H9 (cell line): ENCODE data around the gene CCDC142. TPM values are rescaled to one million over a fixed set of nuclear protein-coding genes. Genes with fewer than 3 reads are reported as not detected.

Experiments used
- DNase-seq: peaks from one replicate; pipeline ENCODE4 v3.0.0-alpha.2; 2017
- H2AFZ ChIP-seq: one replicate; pipeline ENCODE4 v1.6.1; 2013; ENCODE audit warnings: mild to moderate bottlenecking, low read length, control low read depth, moderate library complexity
- H2AK5ac ChIP-seq: 2 replicates; pipeline ENCODE4 v1.6.1; 2013; ENCODE audit warnings: low read length, control low read depth, mixed read lengths; ENCODE audit not compliant: insufficient read length
- H2BK120ac ChIP-seq: one replicate; pipeline ENCODE4 v1.6.1; 2013; ENCODE audit warnings: low read depth, mild to moderate bottlenecking, low read length, control low read depth, inconsistent platforms; ENCODE audit not compliant: poor library complexity, severe bottlenecking
- H2BK12ac ChIP-seq: 2 replicates; pipeline ENCODE4 v1.6.1; 2013; ENCODE audit warnings: low read length, control low read depth, mixed read lengths, low read depth; ENCODE audit not compliant: insufficient read length
- H2BK15ac ChIP-seq: 2 replicates; pipeline ENCODE4 v1.6.1; 2013; ENCODE audit warnings: low read depth, low read length, control low read depth
- H2BK20ac ChIP-seq: one replicate; pipeline ENCODE4 v1.6.1; 2013; ENCODE audit warnings: low read depth, mild to moderate bottlenecking, low read length, control low read depth, inconsistent platforms; ENCODE audit not compliant: poor library complexity, severe bottlenecking
- H2BK5ac ChIP-seq: 2 replicates; pipeline ENCODE4 v1.6.1; 2013; ENCODE audit warnings: low read length, control low read depth, mixed read lengths; ENCODE audit not compliant: insufficient read length
- H3K14ac ChIP-seq: 2 replicates; pipeline ENCODE4 v1.6.1; 2013; ENCODE audit warnings: low read length, control low read depth; ENCODE audit not compliant: insufficient read depth
- H3K18ac ChIP-seq: 2 replicates; pipeline ENCODE4 v1.6.1; 2013; ENCODE audit warnings: low read depth, mild to moderate bottlenecking, mixed read lengths, low read length, control low read depth; ENCODE audit not compliant: insufficient read length
- H3K23ac ChIP-seq: 2 replicates; pipeline ENCODE4 v1.6.1; 2013; ENCODE audit warnings: low read length, control low read depth, mixed read lengths, low read depth; ENCODE audit not compliant: insufficient read length
- H3K23me2 ChIP-seq: 2 replicates; pipeline ENCODE4 v1.6.1; 2013; ENCODE audit warnings: low read depth, mild to moderate bottlenecking, mixed read lengths, low read length, control low read depth; ENCODE audit not compliant: insufficient read length, poor library complexity, severe bottlenecking
- H3K27ac ChIP-seq: 2 replicates; pipeline ENCODE4 v1.5.1; 2013; ENCODE audit warnings: low read length, control low read depth, mixed read lengths, low read depth; ENCODE audit not compliant: insufficient read length
- H3K27me3 ChIP-seq: 2 replicates; pipeline ENCODE4 v1.6.1; 2013; ENCODE audit warnings: low read length, control low read depth, inconsistent platforms; ENCODE audit not compliant: insufficient read depth
- H3K4ac ChIP-seq: 2 replicates; pipeline ENCODE4 v1.6.1; 2013; ENCODE audit warnings: low read depth, mild to moderate bottlenecking, control low read depth, inconsistent platforms, low read length, moderate library complexity
- H3K4me1 ChIP-seq: 2 replicates; pipeline ENCODE4 v1.6.1; 2013; ENCODE audit warnings: low read length, control low read depth, inconsistent platforms; ENCODE audit not compliant: insufficient read depth
- H3K4me2 ChIP-seq: 2 replicates; pipeline ENCODE4 v1.6.1; 2013; ENCODE audit warnings: low read length, control low read depth, mixed read lengths; ENCODE audit not compliant: insufficient read length, insufficient read depth
- H3K56ac ChIP-seq: 2 replicates; pipeline ENCODE4 v1.6.1; 2013; ENCODE audit warnings: low read depth, mild to moderate bottlenecking, mixed read lengths, low read length, control low read depth; ENCODE audit not compliant: insufficient read length
- H3K79me1 ChIP-seq: 2 replicates; pipeline ENCODE4 v1.6.1; 2013; ENCODE audit warnings: low read depth, mild to moderate bottlenecking, moderate library complexity, low read length, control low read depth, inconsistent platforms; ENCODE audit not compliant: insufficient read depth, poor library complexity, severe bottlenecking
- H3K79me2 ChIP-seq: 2 replicates; pipeline ENCODE4 v1.6.1; 2013; ENCODE audit warnings: low read length, control low read depth, inconsistent platforms; ENCODE audit not compliant: insufficient read depth
- H3K9ac ChIP-seq: 2 replicates; pipeline ENCODE4 v1.6.1; 2013; ENCODE audit warnings: low read length, control low read depth, mixed read lengths; ENCODE audit not compliant: insufficient read length; ENCODE audit errors: extremely low read depth
- H3K9me3 ChIP-seq: one replicate; pipeline ENCODE4 v1.6.1; 2013; ENCODE audit warnings: low read depth, low read length, inconsistent platforms; ENCODE audit not compliant: control insufficient read depth
- H3T11ph ChIP-seq: one replicate; pipeline ENCODE4 v1.6.1; 2013; ENCODE audit warnings: mild to moderate bottlenecking, low read length, control low read depth, inconsistent platforms
- H4K20me1 ChIP-seq: one replicate; pipeline ENCODE4 v1.6.1; 2013; ENCODE audit not compliant: control insufficient read depth, insufficient read length, insufficient read depth
- H4K5ac ChIP-seq: 2 replicates; pipeline ENCODE4 v1.6.1; 2013; ENCODE audit warnings: low read depth, mild to moderate bottlenecking, mixed read lengths, low read length, control low read depth; ENCODE audit not compliant: insufficient read length
- H4K8ac ChIP-seq: replicated peaks from 2 replicates; pipeline ENCODE4 v1.6.1; 2013; ENCODE audit warnings: low read length, control low read depth, mixed read lengths, low read depth; ENCODE audit not compliant: insufficient read length
- H4K91ac ChIP-seq: 2 replicates; pipeline ENCODE4 v1.6.1; 2013; ENCODE audit warnings: low read depth, mild to moderate bottlenecking, moderate library complexity, mixed read lengths, low read length, control low read depth; ENCODE audit not compliant: insufficient read length
- H3K27ac Mint-ChIP-seq, 3 experiments: 2 replicates in 2 of 3; 3 replicates in 1 of 3; pipeline ENCODE4 v1.8.0; 2020 to 2021; ENCODE audit warnings: mixed read lengths in 3 of 3, mild to moderate bottlenecking in 1 of 3, moderate library complexity in 1 of 3
- H3K27me3 Mint-ChIP-seq: 2 replicates; pipeline ENCODE4 v1.8.0; 2021; ENCODE audit warnings: low read depth, mild to moderate bottlenecking, moderate library complexity, mixed read lengths
- H3K36me3 Mint-ChIP-seq, 3 experiments: 2 replicates in 2 of 3; 3 replicates in 1 of 3; pipeline ENCODE4 v1.8.0; 2020 to 2021; ENCODE audit warnings: low read depth in 3 of 3, mixed read lengths in 3 of 3; ENCODE audit not compliant: insufficient read depth in 1 of 3
- H3K4me1 Mint-ChIP-seq, 2 experiments: 2 replicates each; pipeline ENCODE4 v1.8.0; 2020; ENCODE audit warnings: mixed read lengths in 2 of 2
- H3K4me3 Mint-ChIP-seq, 2 experiments: 2 replicates in 1 of 2; 3 replicates in 1 of 2; pipeline ENCODE4 v1.8.0; 2020 to 2021; ENCODE audit warnings: mild to moderate bottlenecking in 2 of 2, mixed read lengths in 2 of 2, moderate library complexity in 1 of 2
- H3K9me3 Mint-ChIP-seq, 2 experiments: 2 replicates in 1 of 2; 3 replicates in 1 of 2; pipeline ENCODE4 v1.8.0; 2020; ENCODE audit warnings: mild to moderate bottlenecking in 2 of 2, mixed read lengths in 2 of 2, moderate library complexity in 1 of 2
- CTCF ChIP-seq: fragments of 200-600 bp; sonication (generic); conservative IDR thresholded peaks from 3 replicates; pipeline ENCODE4 v1.8.0; 2021; ENCODE audit warnings: antibody characterized with exemption, mild to moderate bottlenecking
- WGBS: extraction: QIAGEN DNeasy Blood & Tissue Kit; methylation state at CpG from one replicate; pipeline ENCODE4 v1.1.7; 2013; ENCODE audit warnings: missing lambda C conversion rate, low lambda C conversion rate, mixed read lengths; ENCODE audit not compliant: insufficient read length; ENCODE audit errors: extremely low coverage; 5-methylcytosine and 5-hydroxymethylcytosine counted together
- total RNA-seq: library from RNA; stranded (reverse); gene quantifications from 2 replicates; pipeline ENCODE4 v1.2.1, GENCODE V29; 2021

The CCDC142 gene
- total RNA-seq, 1 experiment from 2014 or later = 21.5 TPM

- H3K27ac ChIP-seq = no peak overlapping the region
Measured at GRCh38 chr2:74481431-74481830, 1.4 kb downstream of the CCDC142 start.

More at GRCh38 chr2:74481431-74481830, 1.4 kb downstream of the CCDC142 start:
- no peak overlapping the region for H3K14ac ChIP-seq
- Mint-ChIP-seq H3K36me3 (peaks cover 7 to 40% (median 35%) of the 10 kb centered on the region in 3 experiments; a peak in 6 of 7 replicates), H3K27me3 (no peaks in the 10 kb centered on the region), H3K4me1 (peaks cover 9 to 13% of the 10 kb centered on the region in 2 experiments), H3K4me3 (peak overlapping the region; percentile 100), H3K27ac (no peak overlapping the region), H3K9me3 (no peaks in the 10 kb centered on the region)
- no peak overlapping the region for H2BK20ac ChIP-seq
- H3K27me3 ChIP-seq = no peaks in the 10 kb centered on the region
- no peak overlapping the region for H3T11ph ChIP-seq
- no peak overlapping the region for H2BK5ac ChIP-seq
- no peak overlapping the region for H3K23ac ChIP-seq
- no peak for DNase-seq
- no peaks in the 10 kb centered on the region for H3K79me2 ChIP-seq
- H2BK12ac ChIP-seq = no peak overlapping the region
- no CpG with 5 or more reads among the region's 3 CpGs for WGBS
- peak overlapping the region; percentile 81 for H3K4me2 ChIP-seq
- H4K91ac ChIP-seq = no peak overlapping the region
- H3K79me1 ChIP-seq = no peaks in the 10 kb centered on the region
- H3K9me3 ChIP-seq = no peaks in the 10 kb centered on the region
- H3K56ac ChIP-seq = no peak overlapping the region
- no peak overlapping the region for H2BK120ac ChIP-seq
- no peaks in the 10 kb centered on the region for H4K20me1 ChIP-seq
- H3K18ac ChIP-seq = no peak overlapping the region
- H4K5ac ChIP-seq = no peak overlapping the region
- peaks cover 8% of the 10 kb centered on the region for H3K23me2 ChIP-seq
- no peak overlapping the region for H2BK15ac ChIP-seq
- H3K4me1 ChIP-seq = no peaks in the 10 kb centered on the region
- no peak overlapping the region for H2AK5ac ChIP-seq
- no peak for TF ChIP-seq CTCF
- H4K8ac ChIP-seq = no peak overlapping the region
- peak overlapping the region; percentile 41 for H3K9ac ChIP-seq
- no peak overlapping the region for H3K4ac ChIP-seq
- H2AFZ ChIP-seq = no peak overlapping the region
